ENCODE data around the gene CYTIP. TPM values are rescaled to one million over a fixed set of nuclear protein-coding genes. Genes with fewer than 3 reads are reported as not detected.

Gene CYTIP
- total RNA-seq, 1 donor from 2014 or later = 0.54 TPM

- H3F3A ChIP-seq (ENCODE audit: low read depth) = no peaks in the 10 kb centered on the region
- H3K27me3 Mint-ChIP-seq (ENCODE audit: insufficient read depth, low read depth) = peaks cover 2% of the 10 kb centered on the region
- H3K9me3 ChIP-seq (ENCODE audit: low read depth) = no peaks in the 10 kb centered on the region
- H2AFZ ChIP-seq (replicated peaks) = no peak overlapping the region
- no peak overlapping the region for H3K9ac ChIP-seq
- H4K20me1 ChIP-seq (ENCODE audit: low read depth) = no peaks in the 10 kb centered on the region
- no peak overlapping the region for H3K4me2 ChIP-seq
- no peak overlapping the region for H3K4me3 ChIP-seq
- no peak overlapping the region for H3K4me3 Mint-ChIP-seq
- no peaks in the 10 kb centered on the region for H3K27me3 ChIP-seq
- no peaks in the 10 kb centered on the region for H3K36me3 ChIP-seq
- TF ChIP-seq EZH2 (IDR thresholded peaks at IDR 0.05) = no peak
- TF ChIP-seq, protein P1, sequence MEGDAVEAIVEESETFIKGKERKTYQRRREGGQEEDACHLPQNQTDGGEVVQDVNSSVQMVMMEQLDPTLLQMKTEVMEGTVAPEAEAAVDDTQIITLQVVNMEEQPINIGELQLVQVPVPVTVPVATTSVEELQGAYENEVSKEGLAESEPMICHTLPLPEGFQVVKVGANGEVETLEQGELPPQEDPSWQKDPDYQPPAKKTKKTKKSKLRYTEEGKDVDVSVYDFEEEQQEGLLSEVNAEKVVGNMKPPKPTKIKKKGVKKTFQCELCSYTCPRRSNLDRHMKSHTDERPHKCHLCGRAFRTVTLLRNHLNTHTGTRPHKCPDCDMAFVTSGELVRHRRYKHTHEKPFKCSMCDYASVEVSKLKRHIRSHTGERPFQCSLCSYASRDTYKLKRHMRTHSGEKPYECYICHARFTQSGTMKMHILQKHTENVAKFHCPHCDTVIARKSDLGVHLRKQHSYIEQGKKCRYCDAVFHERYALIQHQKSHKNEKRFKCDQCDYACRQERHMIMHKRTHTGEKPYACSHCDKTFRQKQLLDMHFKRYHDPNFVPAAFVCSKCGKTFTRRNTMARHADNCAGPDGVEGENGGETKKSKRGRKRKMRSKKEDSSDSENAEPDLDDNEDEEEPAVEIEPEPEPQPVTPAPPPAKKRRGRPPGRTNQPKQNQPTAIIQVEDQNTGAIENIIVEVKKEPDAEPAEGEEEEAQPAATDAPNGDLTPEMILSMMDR (IDR thresholded peaks at IDR 0.05) = no peak
- no peak for TF ChIP-seq EZH2phosphoT487 (IDR thresholded peaks at IDR 0.05)
- no peak for DNase-seq (ENCODE audit: low spot score)
- H3K4me1 ChIP-seq = no peaks in the 10 kb centered on the region
- no peaks in the 10 kb centered on the region for H3K4me1 Mint-ChIP-seq
- H3K27ac Mint-ChIP-seq = no peak overlapping the region
- H3K79me2 ChIP-seq (ENCODE audit: low read depth) = no peaks in the 10 kb centered on the region
- no peaks in the 10 kb centered on the region for H3K9me3 Mint-ChIP-seq
- no peaks in the 10 kb centered on the region for H3K36me3 Mint-ChIP-seq
- no peak overlapping the region for H3K27ac ChIP-seq
Observed at GRCh38 chr2:157480182-157480961, 36.5 kb upstream of the CYTIP start.

DNA sequence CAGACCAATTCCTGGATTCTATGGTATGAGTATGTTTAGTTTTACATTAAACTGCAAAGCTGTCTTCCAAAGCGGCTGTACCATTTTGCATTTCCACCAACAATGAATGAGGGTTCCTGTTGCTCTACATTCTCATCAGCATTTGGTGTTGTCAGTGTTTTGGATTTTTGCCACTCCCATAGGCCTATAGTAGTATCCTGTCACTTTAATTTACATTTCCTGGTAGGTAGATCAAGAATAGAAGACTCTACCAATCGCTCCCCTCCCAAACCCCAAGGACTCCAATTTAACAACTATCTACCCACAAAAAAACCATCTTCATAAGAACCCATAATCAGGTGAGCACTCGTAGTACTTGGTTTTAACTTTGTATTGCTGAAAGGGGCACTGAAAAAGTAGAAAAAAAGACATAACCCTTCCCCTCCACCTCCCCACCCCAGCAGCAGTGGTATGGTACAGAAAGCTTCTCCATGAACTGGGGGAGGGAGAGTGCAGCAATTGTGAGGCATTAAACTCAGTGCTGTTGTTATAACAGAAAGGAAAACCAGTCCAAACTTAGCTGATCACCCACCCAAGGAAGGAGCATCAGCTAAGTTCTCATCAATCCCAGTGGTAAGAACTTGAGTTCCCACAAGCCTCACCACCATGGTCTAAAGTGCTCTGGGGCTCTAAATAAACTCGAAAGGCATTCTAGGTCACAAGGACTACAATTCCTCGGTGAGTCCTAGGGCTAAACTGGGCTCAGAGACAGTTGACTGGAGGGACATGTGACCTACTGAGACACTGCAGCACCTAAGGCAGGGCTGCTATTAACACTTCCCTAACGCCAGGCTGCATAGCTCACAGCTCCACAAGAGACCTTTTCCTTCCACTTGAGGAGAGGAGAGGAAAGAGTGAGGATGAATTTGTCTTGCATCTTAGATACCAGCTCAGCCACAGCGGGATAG is 35.5 kb upstream of the CYTIP start:
- H4K20me1 ChIP-seq (ENCODE audit: low read depth) = no peaks in the 10 kb centered on the region
- H3K36me3 Mint-ChIP-seq = no peaks in the 10 kb centered on the region
- no peak for TF ChIP-seq EZH2phosphoT487 (IDR thresholded peaks at IDR 0.05)
- TF ChIP-seq, protein P1 (IDR thresholded peaks at IDR 0.05) = no peak
- no peaks in the 10 kb centered on the region for H3K36me3 ChIP-seq
- H3K27ac Mint-ChIP-seq = no peak overlapping the region
- H3F3A ChIP-seq (ENCODE audit: low read depth) = no peaks in the 10 kb centered on the region
- H3K79me2 ChIP-seq (ENCODE audit: low read depth) = no peaks in the 10 kb centered on the region
- DNase-seq (ENCODE audit: low spot score) = no peak
- no peak overlapping the region for H3K27ac ChIP-seq
- no peaks in the 10 kb centered on the region for H3K4me1 ChIP-seq
- no peaks in the 10 kb centered on the region for H3K4me1 Mint-ChIP-seq
- no peak overlapping the region for H3K9ac ChIP-seq
- H3K4me2 ChIP-seq = no peak overlapping the region
- no peak overlapping the region for H3K4me3 ChIP-seq
- no peaks in the 10 kb centered on the region for H3K9me3 Mint-ChIP-seq
- H3K27me3 Mint-ChIP-seq (ENCODE audit: insufficient read depth, low read depth) = peaks cover 2% of the 10 kb centered on the region
- H2AFZ ChIP-seq (replicated peaks) = no peak overlapping the region
- no peak overlapping the region for H3K4me3 Mint-ChIP-seq
- H3K9me3 ChIP-seq (ENCODE audit: low read depth) = no peaks in the 10 kb centered on the region
- H3K27me3 ChIP-seq = no peaks in the 10 kb centered on the region

GRCh38 chr2:157477919-157478318 is 34.0 kb upstream of the CYTIP start:
- H3K79me2 ChIP-seq (ENCODE audit: low read depth) = no peaks in the 10 kb centered on the region
- H3K4me1 ChIP-seq = no peaks in the 10 kb centered on the region
- Mint-ChIP-seq H3K9me3 (no peaks in the 10 kb centered on the region), H3K4me3 (no peak overlapping the region), H3K27me3 (ENCODE audit: insufficient read depth, low read depth) (no peaks in the 10 kb centered on the region), H3K27ac (no peak overlapping the region), H3K36me3 (no peaks in the 10 kb centered on the region), H3K4me1 (no peaks in the 10 kb centered on the region)
- H3K27ac ChIP-seq = no peak overlapping the region
- no peaks in the 10 kb centered on the region for H3K36me3 ChIP-seq
- H3K9me3 ChIP-seq (ENCODE audit: low read depth) = no peaks in the 10 kb centered on the region
- H4K20me1 ChIP-seq (ENCODE audit: low read depth) = no peaks in the 10 kb centered on the region
- H3K27me3 ChIP-seq = no peaks in the 10 kb centered on the region
- H3K4me3 ChIP-seq = no peak overlapping the region
- DNase-seq (ENCODE audit: low spot score) = no peak
- TF ChIP-seq, protein P1 (IDR thresholded peaks at IDR 0.05) = no peak
- TF ChIP-seq EZH2phosphoT487 (IDR thresholded peaks at IDR 0.05) = no peak
- TF ChIP-seq EZH2 (IDR thresholded peaks at IDR 0.05) = no peak
- H3K4me2 ChIP-seq = no peak overlapping the region
- no peaks in the 10 kb centered on the region for H3F3A ChIP-seq (ENCODE audit: low read depth)
- H2AFZ ChIP-seq (replicated peaks) = no peak overlapping the region
- H3K9ac ChIP-seq = no peak overlapping the region
